NCI-H510A treated with DMSO at 0.1 percent for 48 hours (cell line): ENCODE results near the gene SRGAP1.

Experiments used
- DNase-seq: peaks from one replicate; lab custom pipeline; 2025; lab: John Stamatoyannopoulos, UW

The SRGAP1 gene

GRCh38 chr12:63906876-63907275, 62.4 kb downstream of the SRGAP1 start:
- no peak for DNase-seq

- DNase-seq, result no peak
Observed at GRCh38 chr12:63907561-63907960, 63.1 kb downstream of the SRGAP1 start.

- DNase-seq, result no peak
Observed at GRCh38 chr12:63909746-63910145, 65.2 kb downstream of the SRGAP1 start.

GRCh38 chr12:63911341-63911740, 66.8 kb downstream of the SRGAP1 start:
- no peak for DNase-seq

GRCh38 chr12:63912651-63913050, 68.2 kb downstream of the SRGAP1 start:
- DNase-seq, result no peak

GRCh38 chr12:63913929-63914328, 69.4 kb downstream of the SRGAP1 start:
- DNase-seq, result no peak

- DNase-seq, result no peak
Observed at GRCh38 chr12:63915105-63915800, 70.8 kb downstream of the SRGAP1 start.

GRCh38 chr12:63916561-63917476, 72.3 kb downstream of the SRGAP1 start:
- DNase-seq, result no peak

- no peak for DNase-seq
Observed at GRCh38 chr12:63917477-63917862, 73.0 kb downstream of the SRGAP1 start.

GRCh38 chr12:63917864-63918799, 73.6 kb downstream of the SRGAP1 start:
- DNase-seq, result peak; percentile 59

- no peak for DNase-seq
Observed at GRCh38 chr12:63918800-63919300, 74.3 kb downstream of the SRGAP1 start.

GRCh38 chr12:63919756-63920155, 75.3 kb downstream of the SRGAP1 start:
- DNase-seq, result no peak

- no peak for DNase-seq
Observed at GRCh38 chr12:63921157-63921556, 76.7 kb downstream of the SRGAP1 start.

GRCh38 chr12:63922474-63922873, 78.0 kb downstream of the SRGAP1 start:
- DNase-seq, result no peak

GRCh38 chr12:63924781-63925180, 80.3 kb downstream of the SRGAP1 start:
- DNase-seq, result no peak

GRCh38 chr12:63927511-63927910, 83.0 kb downstream of the SRGAP1 start:
- DNase-seq, result no peak

GRCh38 chr12:63928305-63928704, 83.8 kb downstream of the SRGAP1 start:
- DNase-seq, result no peak

- no peak for DNase-seq
Observed at GRCh38 chr12:63929426-63929825, 84.9 kb downstream of the SRGAP1 start.

GRCh38 chr12:63930971-63931370, 86.5 kb downstream of the SRGAP1 start:
- no peak for DNase-seq

- DNase-seq, result no peak
Observed at GRCh38 chr12:63931703-63932102, 87.2 kb downstream of the SRGAP1 start.

GRCh38 chr12:63934936-63935335, 90.4 kb downstream of the SRGAP1 start:
- no peak for DNase-seq

GRCh38 chr12:63935361-63935760, 90.9 kb downstream of the SRGAP1 start:
- DNase-seq, result no peak
